H1 (cell line): ENCODE measurements around the gene AFF2.

Experiments used
- CTCF ChIP-seq, 3 experiments: IDR thresholded peaks; 1 replicate in 2 of 3; 2 replicates in 1 of 3; pipeline versions ENCODE4 v1.5.1 to v1.6.1; 2011; ENCODE audit warnings: low read length in 3 of 3, mild to moderate bottlenecking in 3 of 3, inconsistent platforms in 2 of 3, low read depth in 1 of 3, moderate library complexity in 1 of 3; ENCODE audit not compliant: insufficient read depth in 1 of 3; ENCODE audit errors: control extremely low read depth in 1 of 3
- EP300 ChIP-seq, 2 experiments: IDR thresholded peaks; 1 replicate in 1 of 2; 2 replicates in 1 of 2; pipeline ENCODE4 v1.6.1; 2011 to 2012; ENCODE audit warnings: low read depth in 2 of 2, low read length in 2 of 2, mild to moderate bottlenecking in 2 of 2, borderline replicate concordance in 1 of 2, inconsistent platforms in 1 of 2, moderate library complexity in 1 of 2
- HDAC6 ChIP-seq: IDR thresholded peaks from one replicate; pipeline ENCODE4 v1.7.1; 2012; ENCODE audit warnings: low read depth, mild to moderate bottlenecking, inconsistent platforms, low read length, moderate library complexity
- YY1 ChIP-seq: IDR thresholded peaks from 2 replicates; pipeline ENCODE4 v1.6.1; 2011; ENCODE audit warnings: low read depth, mild to moderate bottlenecking, low read length

- TF ChIP-seq CTCF (IDR thresholded peaks at IDR 0.05; ENCODE audit: control extremely low read depth in 1 of 3, insufficient read depth in 1 of 3, low read depth in 1 of 3, low read length in 3 of 3) (no peak), YY1 (no peak), EP300 (IDR thresholded peaks at IDR 0.05; ENCODE audit: borderline replicate concordance in 1 of 2, low read depth in 2 of 2, low read length in 2 of 2) (no peak), HDAC6 (no peak)
Measured at GRCh38 chrX:148577741-148578140, 77.3 kb downstream of the AFF2 start.
